NCI-H128 (cell line): Measurements from ENCODE around the gene OBSCN.
"Not testable (repeated sequence)": the region's sequence is repeated elsewhere in the genome, so short reads cannot be mapped to it uniquely, and the experiment has no call there.

Experiments used
- DNase-seq: peaks from one replicate; lab custom pipeline; 2025; ENCODE audit not compliant: unreplicated experiment; lab: John Stamatoyannopoulos, UW

Gene OBSCN

DNA sequence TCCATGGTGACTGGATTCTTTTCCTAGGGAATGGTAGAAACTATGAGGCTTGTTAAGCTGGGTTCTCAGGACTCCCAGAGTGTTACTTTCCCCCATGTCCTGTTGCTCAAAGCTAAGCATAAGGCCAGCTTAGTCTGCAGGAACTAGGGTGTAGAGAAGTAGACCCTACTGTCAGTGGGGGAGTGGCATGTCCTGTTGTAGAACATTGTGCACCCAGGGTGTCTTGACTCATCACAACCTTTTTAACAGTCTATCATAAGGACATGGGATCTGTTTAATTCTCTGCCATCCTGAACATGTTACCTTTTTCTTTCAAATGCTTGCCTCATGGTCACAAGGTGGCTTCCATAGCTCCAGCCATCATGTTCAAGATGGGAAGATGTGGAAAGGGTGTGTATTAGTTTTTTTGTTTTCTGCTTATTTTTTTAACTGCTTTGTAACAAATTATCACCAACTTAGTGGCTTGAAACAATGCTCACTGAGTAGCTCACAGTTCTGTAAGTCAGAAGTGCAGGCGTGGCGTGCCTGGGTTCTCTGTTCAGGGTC is 17.4 kb downstream of the OBSCN start:
- DNase-seq, result no peak

DNA sequence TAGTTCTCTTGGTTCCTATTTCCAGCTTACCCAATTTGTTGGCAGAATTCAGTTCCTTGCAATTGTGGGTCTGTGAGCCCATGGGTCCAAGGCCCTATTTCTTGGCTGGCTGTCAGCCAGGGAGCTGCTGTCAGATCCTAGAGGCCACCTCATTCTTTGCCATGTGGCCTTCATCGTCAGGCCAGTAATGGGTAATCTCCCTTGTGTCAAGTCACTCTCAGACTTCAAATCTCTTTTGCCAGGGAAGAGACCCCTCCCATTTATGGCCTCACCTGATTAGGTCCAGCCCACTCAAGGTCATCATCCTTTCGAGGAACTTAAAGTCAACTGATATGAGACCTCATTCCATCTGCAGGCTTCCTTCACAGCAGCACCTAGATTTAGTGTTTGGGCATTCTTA is 17.9 kb downstream of the OBSCN start:
- DNase-seq, result no peak

DNA sequence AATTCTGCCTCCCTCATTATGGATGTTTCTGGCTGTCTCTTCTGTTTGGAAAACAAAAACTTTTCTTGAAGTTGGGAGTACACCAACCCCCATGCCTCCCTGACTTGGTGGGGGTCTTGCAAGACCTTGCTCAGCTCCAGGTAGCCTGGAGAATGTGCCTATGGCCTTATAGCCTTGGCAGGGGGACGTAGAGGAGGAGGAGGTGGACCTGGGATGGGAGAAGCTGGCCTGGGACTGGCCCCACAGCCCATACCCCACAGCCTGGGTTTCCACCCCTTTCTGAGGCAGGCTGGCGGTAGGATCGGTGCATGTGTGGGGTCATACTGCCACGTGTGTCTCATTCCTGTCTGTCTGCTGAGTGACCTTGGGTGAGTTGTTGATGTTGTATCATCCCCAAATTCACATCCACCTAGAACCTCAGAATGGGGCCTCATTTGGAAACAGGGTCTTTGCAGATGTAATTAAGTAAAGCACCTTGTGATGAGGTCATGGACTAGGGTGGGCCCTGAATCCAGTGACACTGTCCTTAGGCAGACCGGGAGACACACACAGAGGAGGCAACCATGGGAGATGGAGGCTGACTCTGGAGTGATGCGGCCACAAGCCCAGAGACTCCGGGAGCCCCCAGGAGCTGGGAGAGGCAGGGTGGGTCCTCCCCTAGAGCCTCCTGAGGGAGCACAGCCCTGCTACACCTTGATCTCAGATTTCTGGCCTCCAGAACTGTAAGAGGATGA is 18.5 kb downstream of the OBSCN start:
- no peak for DNase-seq

DNA sequence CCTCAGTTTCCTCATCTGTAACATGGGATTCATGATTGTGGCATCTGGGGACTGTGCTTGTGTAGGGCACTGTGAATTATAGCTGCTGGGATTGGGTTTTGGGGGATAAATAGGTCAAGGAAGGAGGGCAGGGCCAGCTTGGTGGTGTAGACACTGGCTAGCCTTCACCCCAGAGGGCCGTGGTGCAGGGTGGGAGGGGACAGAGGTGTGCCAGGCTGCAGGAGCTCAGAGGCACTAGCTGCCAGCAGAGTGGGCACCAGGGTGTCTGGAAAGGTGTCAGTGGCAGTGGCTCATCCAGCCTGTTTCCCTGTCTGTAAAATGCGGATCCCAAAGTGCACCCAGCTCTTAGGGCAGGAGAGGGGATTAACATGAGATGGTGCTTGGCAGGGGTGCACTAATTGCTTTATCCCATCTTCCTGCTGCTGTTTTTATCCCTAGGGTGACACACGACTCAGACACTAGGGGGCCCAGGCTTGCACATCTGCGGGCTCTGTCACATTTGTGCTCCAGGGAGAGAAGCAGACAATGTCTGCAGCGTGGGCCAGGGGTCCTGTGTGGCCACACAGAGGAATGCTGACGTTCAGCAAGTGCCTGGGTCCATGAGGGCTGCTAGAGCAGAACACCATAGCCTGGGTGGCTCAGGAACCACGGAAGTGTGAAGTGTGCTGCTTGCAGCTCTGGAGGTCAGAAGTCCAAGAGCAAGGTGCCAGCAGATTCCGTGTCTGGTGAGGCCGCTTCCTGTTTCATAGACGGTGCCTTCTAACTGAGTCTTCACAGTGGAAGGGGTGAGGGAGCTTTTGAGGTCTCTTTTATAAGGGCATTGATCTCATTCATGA is 19.3 kb downstream of the OBSCN start:
- no peak for DNase-seq

DNA sequence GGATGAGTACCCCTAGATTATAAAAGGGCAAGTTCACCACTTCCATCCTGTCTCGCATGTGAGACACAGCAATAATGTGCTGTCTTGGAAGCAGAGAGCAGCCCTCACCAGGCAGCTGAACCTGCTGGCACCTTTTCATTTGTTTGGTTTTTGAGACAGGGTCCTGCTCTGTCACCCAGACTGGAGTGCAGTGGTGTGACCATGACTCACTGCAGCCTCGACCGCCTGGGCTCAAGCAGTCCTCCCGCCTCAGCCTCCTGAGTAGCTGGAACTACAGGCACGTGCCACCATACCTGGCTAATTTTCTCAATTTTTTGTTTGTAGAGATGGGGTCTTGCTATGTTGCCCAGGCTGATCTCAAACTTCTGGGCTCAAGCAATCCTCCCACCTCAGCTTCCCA is 20.3 kb downstream of the OBSCN start:
- not testable (repeated sequence) for DNase-seq

DNA sequence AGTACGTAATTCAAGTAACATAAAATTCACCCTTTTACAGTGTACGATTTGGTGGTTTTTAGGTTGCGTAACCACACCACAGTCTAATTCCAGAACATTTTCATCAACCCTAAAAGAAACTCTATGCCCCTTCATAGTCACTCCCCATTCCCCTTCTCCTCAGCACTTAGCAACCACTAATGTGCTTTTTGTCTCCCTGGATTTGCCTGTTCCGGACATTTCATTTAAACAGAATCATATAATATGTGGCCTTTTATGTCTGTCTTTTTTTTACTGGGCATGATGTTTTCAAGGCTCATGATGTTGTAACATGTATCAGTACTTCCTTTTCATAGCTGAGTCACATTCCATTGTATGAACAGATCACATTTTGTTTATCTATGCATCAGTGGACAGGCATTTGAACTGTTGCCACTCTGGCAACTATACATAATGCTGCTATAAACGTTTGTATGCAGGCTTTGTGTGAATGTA is 20.8 kb downstream of the OBSCN start:
- no peak for DNase-seq

DNA sequence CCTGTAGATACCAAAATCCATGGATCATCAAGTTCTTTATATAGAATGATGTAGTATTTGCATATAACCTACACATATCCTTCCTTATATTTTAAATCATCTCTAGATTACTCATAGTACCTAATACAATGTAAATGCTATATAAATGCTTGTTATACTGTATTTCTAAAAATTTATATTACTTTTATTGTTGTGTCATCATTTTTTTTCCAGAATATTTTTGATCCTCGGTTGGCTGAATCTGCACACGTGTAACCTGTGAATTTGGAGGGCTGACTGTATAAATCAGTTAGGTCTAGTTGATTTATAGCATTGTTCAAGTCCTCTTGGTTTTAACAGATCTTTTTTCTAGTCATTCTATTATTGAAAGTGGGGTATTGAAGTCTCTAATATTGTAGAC is 23.3 kb downstream of the OBSCN start:
- DNase-seq, result no peak

DNA sequence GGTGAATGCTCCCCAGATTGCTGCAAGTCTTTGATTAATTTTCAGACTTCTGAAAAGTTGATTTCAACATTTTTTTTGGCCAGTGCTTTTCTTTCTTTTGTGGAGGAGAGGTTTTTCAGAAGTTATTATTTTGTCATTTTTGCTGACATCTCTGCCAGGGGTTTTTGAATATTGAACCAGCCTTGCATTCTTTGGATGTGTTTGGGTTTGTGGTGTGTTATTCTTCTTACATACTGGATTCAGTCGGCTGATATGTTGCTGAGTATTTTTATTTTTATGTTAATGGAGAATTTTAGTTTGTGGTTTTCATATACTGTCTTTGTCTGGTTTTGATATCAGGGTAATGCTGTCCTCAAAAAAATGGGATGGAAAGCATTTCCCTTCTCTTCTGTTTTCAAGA is 25.3 kb downstream of the OBSCN start:
- no peak for DNase-seq

DNA sequence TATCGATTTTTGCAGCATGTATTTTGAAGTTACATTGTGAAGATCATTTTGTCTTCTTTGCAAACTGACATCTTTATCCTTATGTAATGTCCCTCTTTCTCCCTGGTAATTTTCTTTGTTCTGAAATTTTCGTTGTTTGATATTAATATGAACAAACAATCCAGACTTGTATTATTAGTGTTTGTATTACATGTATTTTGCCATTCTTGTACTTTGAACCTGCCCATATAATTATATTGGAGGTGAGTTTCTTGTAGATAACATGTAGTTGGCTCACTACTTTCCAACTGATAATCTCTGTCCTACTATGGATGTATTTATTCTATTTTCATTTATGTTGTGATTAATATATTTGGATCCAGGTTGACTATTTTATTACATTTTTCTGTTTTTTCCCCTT is 27.1 kb downstream of the OBSCN start:
- DNase-seq, result no peak

DNA sequence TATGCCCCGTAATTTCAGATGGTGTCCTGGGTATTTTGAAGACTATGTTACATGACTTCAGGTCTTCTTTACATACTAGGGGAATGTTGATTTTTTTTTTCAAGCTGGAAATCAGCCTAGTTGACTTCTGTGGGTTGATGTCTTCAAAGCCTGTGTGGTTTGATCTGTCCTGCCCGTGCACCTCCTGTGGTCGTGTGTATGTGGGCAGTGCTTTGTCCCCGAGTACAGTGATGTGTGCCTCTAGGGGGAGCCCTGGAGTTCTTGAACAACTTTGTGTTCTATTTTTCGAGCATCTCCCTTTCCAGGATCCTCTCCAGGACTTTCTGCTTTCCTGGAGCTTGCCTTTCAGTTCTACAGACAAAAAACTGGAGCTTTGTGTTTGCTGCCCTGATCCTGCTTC is 28.9 kb downstream of the OBSCN start:
- DNase-seq, result no peak

DNA sequence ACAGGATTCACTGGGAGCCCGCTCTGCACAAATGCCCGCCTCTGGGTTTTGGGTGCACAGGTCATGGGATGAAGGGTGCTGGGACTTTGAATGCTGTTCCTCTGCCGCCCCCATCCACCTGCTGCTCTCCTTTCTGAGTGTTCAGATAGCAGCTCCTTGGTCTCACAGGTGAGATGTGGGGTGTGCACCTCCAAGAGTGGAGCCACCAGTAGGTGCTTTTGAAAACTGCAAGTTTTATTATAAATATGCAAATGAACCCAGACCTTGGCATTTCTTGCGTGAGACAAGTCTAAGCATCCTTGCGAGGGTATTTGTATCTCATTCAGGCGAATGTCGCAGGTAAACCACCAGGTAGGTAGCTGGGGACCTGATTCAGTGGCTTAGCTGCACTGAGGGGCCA is 30.2 kb downstream of the OBSCN start:
- DNase-seq, result no peak

DNA sequence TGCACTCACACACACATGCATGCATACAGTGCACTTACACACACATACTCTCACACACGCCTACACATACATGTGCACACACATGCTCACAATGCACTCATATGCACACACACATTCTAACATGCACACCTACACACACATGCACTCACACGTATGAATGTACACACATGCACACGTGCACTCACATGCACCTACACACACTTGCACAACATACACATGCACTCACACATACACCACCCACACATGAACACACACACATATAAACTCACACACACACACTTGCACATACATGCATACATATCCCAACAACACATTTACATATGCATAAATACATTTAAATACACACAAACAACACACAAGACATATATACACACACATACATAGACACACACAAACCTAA is 30.6 kb downstream of the OBSCN start:
- DNase-seq, result no peak

DNA sequence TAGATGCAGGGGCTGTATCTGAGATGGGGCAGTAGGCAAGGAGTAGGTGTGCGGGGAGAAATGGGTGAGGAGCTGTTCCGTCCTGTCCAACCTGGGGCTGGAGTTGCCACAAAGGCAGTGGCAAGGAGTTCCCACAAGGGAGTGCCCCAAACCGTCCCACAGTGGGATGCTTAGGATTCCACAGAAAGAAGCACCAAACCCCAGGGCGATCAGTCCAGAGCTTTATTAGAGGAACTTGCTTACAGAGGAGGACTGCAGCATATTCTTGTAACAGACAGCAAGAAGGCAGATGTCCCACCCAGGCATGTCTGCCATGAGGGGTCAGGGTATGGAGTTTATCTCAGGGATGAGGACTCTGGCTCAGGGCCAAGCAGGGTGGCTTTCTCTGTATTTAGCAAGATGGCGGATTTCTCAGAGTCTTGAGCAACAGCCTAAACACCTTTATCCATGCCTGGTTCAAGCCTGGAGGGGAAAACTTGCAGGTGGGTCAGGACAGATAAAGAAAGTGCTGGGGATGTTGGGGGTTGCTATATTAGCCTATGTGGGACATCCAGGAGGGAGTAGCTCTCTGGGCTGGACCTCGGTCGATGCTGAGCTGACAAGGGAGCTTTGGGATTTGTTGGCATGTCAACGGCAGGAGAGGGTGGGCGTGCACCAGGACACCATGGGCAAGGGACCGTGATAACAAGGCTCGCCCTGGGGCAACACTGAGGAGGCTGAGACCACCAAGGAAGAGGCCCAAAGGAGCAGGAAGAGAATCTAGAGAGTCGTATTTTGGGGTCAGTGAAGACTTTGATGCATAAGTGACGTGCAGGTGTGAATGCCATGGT is 32.8 kb downstream of the OBSCN start:
- no peak for DNase-seq

DNA sequence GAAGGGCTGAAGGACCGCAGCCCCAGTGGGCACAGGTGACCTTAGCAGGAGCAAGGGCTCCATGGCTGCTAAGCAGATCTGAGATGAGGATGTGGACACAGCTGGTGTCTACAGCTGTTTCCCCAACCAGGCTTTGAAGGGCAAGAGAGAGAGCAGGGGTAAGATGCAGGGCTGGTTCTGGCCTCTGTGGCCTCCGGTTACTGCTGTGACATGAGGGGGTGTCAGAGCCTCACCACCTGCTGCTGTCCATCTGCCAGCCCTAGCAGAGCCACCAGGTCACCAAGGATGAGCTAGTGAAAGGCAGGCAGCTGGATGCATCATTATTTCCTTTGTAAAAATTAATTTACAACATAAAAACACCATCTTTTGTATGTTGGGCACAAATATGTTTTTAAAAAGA is 33.4 kb downstream of the OBSCN start:
- no peak for DNase-seq

DNA sequence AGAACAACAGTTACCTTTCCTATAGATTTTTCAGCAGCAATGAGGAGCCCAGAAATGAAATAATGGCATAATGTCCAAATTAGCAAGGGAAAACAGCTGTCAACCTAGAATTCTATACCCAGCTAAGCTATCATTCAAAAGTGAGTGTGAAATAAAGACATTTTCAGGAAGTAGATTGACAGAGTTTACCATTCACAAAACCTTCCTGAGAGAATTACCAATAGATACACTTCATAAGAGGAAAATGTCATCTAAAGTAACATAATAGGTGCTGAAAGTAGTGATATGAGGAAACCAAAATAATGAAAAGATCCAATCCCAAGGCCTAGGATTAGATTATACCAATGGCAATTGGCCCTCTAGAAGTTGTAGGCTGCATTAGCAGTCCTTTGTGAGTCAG is 34.6 kb downstream of the OBSCN start:
- DNase-seq, result no peak

DNA sequence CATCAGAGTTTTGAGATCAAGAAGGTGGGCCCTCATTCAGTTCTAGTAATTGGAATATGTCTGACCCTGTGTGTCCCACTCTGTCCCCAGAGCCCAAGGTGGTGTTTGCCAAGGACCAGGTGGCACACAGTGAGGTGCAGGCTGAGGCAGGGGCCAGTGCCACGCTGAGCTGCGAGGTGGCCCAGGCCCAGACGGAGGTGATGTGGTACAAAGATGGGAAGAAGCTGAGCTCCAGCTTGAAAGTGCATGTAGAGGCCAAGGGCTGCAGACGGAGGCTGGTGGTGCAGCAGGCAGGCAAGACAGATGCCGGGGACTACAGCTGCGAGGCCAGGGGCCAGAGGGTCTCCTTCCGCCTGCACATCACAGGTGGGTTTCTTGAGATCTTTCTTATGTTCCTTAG is 35.2 kb downstream of the OBSCN start:
- no peak for DNase-seq

DNA sequence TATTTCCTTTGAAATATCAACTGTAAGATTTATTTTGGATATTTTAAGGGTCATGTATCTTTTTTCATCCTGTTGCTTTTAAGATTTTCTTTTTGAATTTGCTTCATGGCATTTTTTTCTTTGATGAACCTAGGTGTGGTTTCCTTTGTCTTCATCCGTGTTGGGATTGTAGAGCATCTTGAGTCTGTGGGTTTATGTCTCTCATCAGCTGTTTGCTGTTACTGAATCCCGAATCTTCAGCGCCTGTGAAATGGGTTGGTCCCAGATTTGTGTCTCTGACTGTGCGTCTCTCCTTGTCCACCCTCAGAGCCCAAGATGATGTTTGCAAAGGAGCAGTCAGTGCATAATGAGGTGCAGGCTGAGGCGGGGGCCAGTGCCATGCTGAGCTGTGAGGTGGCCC is 36.1 kb downstream of the OBSCN start:
- not testable (repeated sequence) for DNase-seq

DNA sequence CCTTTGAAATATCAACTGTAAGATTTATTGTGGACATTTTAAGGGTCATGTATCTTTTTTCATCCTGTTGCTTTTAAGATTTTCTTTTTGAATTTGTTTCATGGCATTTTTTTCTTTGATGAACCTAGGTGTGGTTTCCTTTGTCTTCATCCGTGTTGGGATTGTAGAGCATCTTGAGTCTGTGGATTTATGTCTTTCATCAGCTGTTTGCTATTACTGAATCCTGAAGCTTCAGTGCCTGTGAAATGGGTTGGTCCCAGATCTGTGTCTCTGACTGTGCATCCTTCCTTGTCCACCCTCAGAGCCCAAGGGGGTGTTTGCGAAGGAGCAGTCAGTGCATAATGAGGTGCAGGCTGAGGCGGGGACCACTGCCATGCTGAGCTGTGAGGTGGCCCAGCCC is 37.3 kb downstream of the OBSCN start:
- DNase-seq, result no peak

DNA sequence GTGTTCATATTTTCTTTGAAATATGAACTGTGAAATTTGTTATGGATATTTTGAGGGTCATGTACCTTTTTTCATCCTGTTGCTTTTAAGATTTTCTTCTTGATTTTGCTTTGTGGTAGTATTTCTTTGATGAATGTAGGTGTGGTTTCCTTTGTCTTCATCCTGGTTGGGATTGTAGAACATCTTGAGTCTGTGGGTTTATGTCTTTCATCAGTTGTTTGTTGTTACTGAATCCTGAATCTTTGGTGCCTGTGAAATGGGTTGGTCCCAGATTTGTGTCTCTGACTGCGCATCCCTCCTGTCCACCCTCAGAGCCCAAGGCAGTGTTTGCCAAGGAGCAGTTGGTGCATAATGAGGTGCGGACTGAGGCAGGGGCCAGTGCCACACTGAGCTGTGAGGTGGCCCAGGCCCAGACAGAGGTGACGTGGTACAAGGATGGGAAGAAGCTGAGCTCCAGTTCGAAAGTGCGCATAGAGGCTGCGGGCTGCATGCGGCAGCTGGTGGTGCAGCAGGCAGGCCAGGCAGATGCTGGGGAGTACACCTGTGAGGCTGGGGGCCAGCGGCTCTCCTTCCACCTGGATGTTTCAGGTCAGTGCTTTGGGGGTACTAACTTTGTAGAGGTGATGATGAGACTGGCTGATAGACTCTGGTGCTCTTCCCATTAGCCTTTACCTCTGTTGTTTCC is 38.5 kb downstream of the OBSCN start:
- no peak for DNase-seq

DNA sequence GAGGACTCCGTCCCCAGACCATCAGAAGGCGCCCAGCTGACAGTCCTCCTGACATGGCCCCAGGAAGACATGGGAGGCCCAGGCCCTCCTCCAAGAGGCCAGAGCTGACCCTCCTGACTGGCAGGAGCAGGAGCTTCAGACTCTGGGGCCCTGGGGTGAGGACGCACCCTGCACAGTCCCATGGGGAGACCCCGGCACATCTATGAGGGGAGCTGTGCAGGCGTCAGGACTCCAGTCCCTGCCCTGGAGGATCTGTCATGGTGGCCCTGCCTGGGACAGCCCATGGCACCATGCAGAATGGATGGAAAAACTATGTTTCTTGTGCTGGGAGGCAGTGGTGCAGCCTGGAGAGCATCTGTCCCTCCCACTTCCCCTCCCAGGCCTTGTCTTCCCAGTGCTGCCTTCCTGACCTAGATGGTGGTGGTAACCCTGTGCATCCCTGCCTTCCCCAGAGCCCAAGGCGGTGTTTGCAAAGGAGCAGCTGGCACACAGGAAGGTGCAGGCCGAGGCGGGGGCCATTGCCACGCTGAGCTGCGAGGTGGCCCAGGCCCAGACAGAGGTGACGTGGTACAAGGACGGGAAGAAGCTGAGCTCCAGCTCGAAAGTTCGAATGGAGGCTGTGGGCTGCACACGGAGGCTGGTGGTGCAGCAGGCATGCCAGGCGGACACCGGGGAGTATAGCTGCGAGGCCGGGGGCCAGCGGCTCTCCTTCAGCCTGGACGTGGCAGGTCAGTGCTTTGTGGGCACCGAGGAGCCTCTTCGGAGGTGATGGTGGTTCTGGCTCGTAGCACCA is 41.9 kb downstream of the OBSCN start:
- no peak for DNase-seq
